Hepatocyte (in vitro differentiated cells): Measurements from ENCODE around the gene MYH2. TPM values are rescaled to one million over a fixed set of nuclear protein-coding genes. Genes with fewer than 3 reads are reported as not detected.

Experiments used
- DNase-seq: peaks from one replicate; pipeline ENCODE4 v3.0.0-alpha.2; 2016; ENCODE audit warnings: low spot score
- H2AFZ ChIP-seq: fragments of 200-600 bp; sonication (generic); 2 replicates; pipeline ENCODE4 v1.6.0; 2016; ENCODE audit warnings: antibody characterized with exemption, mild to moderate bottlenecking
- H3K27ac ChIP-seq: fragments of 200-600 bp; sonication (generic); 2 replicates; pipeline ENCODE4 v1.5.1; 2016; ENCODE audit warnings: mild to moderate bottlenecking
- H3K27me3 ChIP-seq: fragments of 200-600 bp; sonication (generic); 2 replicates; pipeline ENCODE4 v1.6.1; 2016
- H3K36me3 ChIP-seq: fragments of 200-600 bp; sonication (generic); replicated peaks from 2 replicates; pipeline ENCODE4 v1.5.1; 2016; ENCODE audit warnings: low read depth; ENCODE audit not compliant: insufficient read depth
- H3K4me1 ChIP-seq: fragments of 200-600 bp; sonication (generic); 2 replicates; pipeline ENCODE4 v1.5.1; 2016; ENCODE audit warnings: mild to moderate bottlenecking, moderate library complexity; ENCODE audit not compliant: insufficient read depth
- H3K4me2 ChIP-seq: fragments of 200-600 bp; sonication (generic); 2 replicates; pipeline ENCODE4 v1.6.0; 2016
- H3K4me3 ChIP-seq: fragments of 200-600 bp; sonication (generic); 2 replicates; pipeline ENCODE4 v1.5.1; 2016; ENCODE audit warnings: mild to moderate bottlenecking
- H3K79me2 ChIP-seq: fragments of 200-600 bp; sonication (generic); 2 replicates; pipeline ENCODE4 v1.6.0; 2017; ENCODE audit warnings: mild to moderate bottlenecking
- H3K9me2 ChIP-seq: fragments of 200-600 bp; sonication (generic); replicated peaks from 2 replicates; pipeline ENCODE4 v1.6.0; 2017; ENCODE audit warnings: mild to moderate bottlenecking; ENCODE audit not compliant: insufficient read depth
- H3K9me3 ChIP-seq: fragments of 200-600 bp; sonication (generic); 2 replicates; pipeline ENCODE4 v1.5.1; 2016; ENCODE audit warnings: low read depth, mild to moderate bottlenecking
- H4K20me1 ChIP-seq: fragments of 200-600 bp; sonication (generic); 2 replicates; pipeline ENCODE4 v1.6.0; 2016; ENCODE audit warnings: mild to moderate bottlenecking; ENCODE audit not compliant: insufficient read depth, poor library complexity, severe bottlenecking
- CTCF ChIP-seq: fragments of 200-600 bp; sonication (generic); IDR thresholded peaks from 2 replicates; pipeline ENCODE4 v1.5.1; 2016; ENCODE audit warnings: antibody characterized with exemption, mild to moderate bottlenecking; ENCODE audit not compliant: poor library complexity
- EZH2 ChIP-seq: fragments of 200-600 bp; sonication (generic); IDR thresholded peaks from 2 replicates; pipeline ENCODE4 v1.6.1; 2016; ENCODE audit warnings: antibody characterized with exemption, mild to moderate bottlenecking, borderline replicate concordance
- EZH2phosphoT487 ChIP-seq: fragments of 200-600 bp; sonication (generic); IDR thresholded peaks from one replicate; pipeline ENCODE4 v1.6.1; 2018; ENCODE audit warnings: antibody characterized with exemption, mild to moderate bottlenecking, low read depth, moderate library complexity; ENCODE audit not compliant: unreplicated experiment, severe bottlenecking
- WGBS: methylation state at CpG from one replicate; pipeline ENCODE4 v1.1.6; 2016; ENCODE audit warnings: low lambda C conversion rate; ENCODE audit errors: missing lambda C conversion rate; 5-methylcytosine and 5-hydroxymethylcytosine counted together
- polyA plus RNA-seq: library from polyadenylated mRNA; unstranded; fragments of >200 nt; fragmentation: Nextera tagmentation; extraction: Ambion mirVana; gene quantifications from 2 replicates; pipeline ENCODE4 v1.2.1, GENCODE V29; 2016
- total RNA-seq: library from RNA; depleted of rRNA; stranded (reverse); fragments of >200 nt; gene quantifications from 2 replicates; pipeline ENCODE4 v1.2.3, GENCODE V29; 2014

Gene MYH2
- total and polyA plus RNA-seq, 2 experiments from 2014 or later: not detected

GRCh38 chr17:10516065-10516464 lies 33.4 kb downstream of the MYH2 start:
- no peak for TF ChIP-seq CTCF
- TF ChIP-seq EZH2: no peak
- TF ChIP-seq EZH2phosphoT487: no peak
- Histone ChIP-seq H3K27ac (no peak overlapping the region), H3K36me3 (no peaks in the 10 kb centered on the region), H3K9me3 (no peaks in the 10 kb centered on the region), H3K4me2 (no peak overlapping the region), H3K27me3 (peaks cover 10% of the 10 kb centered on the region), H3K4me1 (no peaks in the 10 kb centered on the region), H3K9me2 (no peaks in the 10 kb centered on the region), H3K79me2 (no peaks in the 10 kb centered on the region), H3K4me3 (no peak overlapping the region), H4K20me1 (no peaks in the 10 kb centered on the region), H2AFZ (no peak overlapping the region)
- WGBS: 89% methylated on average over 7 of the region's 7 CpGs
- DNase-seq: no peak

- Histone ChIP-seq H3K4me3 (no peak overlapping the region), H2AFZ (no peak overlapping the region), H4K20me1 (no peaks in the 10 kb centered on the region), H3K27ac (no peak overlapping the region), H3K9me2 (no peaks in the 10 kb centered on the region), H3K79me2 (no peaks in the 10 kb centered on the region), H3K4me1 (no peaks in the 10 kb centered on the region), H3K4me2 (no peak overlapping the region), H3K27me3 (peaks cover 4% of the 10 kb centered on the region), H3K9me3 (no peaks in the 10 kb centered on the region), H3K36me3 (no peaks in the 10 kb centered on the region)
- DNase-seq: peak; percentile 8
- TF ChIP-seq EZH2phosphoT487 (no peak), CTCF (no peak), EZH2 (no peak)
- 76% methylated on average over 6 of the region's 6 CpGs for WGBS
Measured at GRCh38 chr17:10513299-10514067, 36.0 kb downstream of the MYH2 start.

- 78% methylated on average over 2 of the region's 2 CpGs for WGBS
- Histone ChIP-seq H3K4me1 (no peaks in the 10 kb centered on the region), H2AFZ (no peak overlapping the region), H3K4me3 (no peak overlapping the region), H4K20me1 (no peaks in the 10 kb centered on the region), H3K36me3 (no peaks in the 10 kb centered on the region), H3K27me3 (peaks cover 4% of the 10 kb centered on the region), H3K9me2 (no peaks in the 10 kb centered on the region), H3K4me2 (no peak overlapping the region), H3K27ac (no peak overlapping the region), H3K79me2 (no peaks in the 10 kb centered on the region), H3K9me3 (no peaks in the 10 kb centered on the region)
- TF ChIP-seq CTCF (no peak), EZH2phosphoT487 (no peak), EZH2 (no peak)
- no peak for DNase-seq
Measured at GRCh38 chr17:10512856-10513255, 36.6 kb downstream of the MYH2 start.
